ENCODE results near the gene NKAIN2.

Gene NKAIN2

DNA sequence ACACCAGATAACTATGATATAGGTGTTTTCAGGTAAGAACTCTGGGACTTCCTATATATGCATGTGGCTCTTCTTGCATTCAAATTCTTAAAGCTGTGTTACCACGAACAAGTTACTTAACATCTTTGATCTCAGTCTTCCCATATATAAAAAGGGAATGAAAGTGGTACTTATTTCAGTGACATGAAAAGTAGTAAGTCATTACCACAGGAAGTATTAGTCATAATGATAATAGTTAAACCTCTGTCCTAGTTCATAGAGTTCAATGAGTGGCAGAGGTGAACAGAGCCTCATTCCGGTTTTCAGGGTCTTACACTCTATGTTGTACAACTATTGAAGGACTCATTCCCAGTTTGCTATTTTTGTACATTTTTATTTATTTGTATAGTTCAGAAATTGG lies 237.0 kb downstream of the NKAIN2 start:
- no peak for DNase-seq

DNA sequence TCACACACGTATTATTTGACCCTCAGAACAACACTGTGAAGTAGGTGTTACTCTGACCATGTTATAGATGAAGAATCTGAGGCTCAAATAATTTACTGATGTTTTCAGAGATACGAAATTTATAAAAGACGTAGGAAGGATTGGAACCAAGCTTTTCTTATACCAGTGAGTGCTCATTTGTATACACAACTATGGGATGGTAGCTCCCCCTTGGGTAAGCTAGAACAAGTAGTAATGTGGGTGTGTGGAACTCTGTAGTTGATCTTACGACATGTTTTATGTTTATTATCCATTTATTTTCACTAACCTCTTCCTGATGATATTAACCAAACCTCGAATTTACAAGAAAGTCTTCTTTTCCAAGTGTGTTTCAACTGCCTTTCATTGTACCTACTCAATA lies 248.5 kb downstream of the NKAIN2 start:
- no peak for DNase-seq

DNA sequence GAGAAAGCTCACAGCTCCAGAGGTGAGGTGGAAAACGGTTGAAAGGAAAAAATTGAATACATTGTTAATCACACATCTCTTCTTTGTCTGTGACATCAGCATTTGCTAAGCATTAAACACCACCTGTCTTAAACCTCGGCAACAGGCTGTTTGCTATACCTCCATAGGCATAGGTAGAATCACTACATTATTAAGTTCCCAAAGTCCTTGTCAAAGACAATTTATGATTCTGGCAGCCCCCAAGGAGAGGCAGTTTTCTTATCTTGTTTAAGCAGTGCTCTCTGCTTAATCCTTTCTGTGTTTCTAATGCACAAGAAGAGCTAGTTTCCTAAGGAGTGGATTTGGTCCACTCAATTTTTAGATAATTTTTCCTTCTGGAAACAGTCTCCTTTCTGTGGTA lies 249.7 kb downstream of the NKAIN2 start:
- no peak for DNase-seq

DNA sequence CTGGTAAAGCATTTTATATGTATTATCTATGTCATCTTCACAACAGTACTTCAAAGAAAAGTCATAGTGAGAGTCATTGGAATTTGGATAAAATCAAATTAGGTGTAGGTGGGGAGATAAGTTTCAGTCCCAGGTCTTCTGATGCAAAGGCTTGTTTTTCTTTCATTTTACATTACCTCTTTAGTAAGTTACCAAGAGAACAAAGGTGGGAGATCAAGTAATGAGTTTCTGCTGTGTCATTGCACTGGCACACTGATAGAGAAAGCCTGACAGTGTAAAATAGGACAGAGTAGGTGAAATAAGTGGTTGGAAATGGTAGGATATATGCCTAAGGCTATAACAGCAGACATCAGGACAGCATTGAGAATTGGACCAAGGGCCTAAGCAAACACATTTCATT lies 250.4 kb downstream of the NKAIN2 start:
- DNase-seq: no peak

DNA sequence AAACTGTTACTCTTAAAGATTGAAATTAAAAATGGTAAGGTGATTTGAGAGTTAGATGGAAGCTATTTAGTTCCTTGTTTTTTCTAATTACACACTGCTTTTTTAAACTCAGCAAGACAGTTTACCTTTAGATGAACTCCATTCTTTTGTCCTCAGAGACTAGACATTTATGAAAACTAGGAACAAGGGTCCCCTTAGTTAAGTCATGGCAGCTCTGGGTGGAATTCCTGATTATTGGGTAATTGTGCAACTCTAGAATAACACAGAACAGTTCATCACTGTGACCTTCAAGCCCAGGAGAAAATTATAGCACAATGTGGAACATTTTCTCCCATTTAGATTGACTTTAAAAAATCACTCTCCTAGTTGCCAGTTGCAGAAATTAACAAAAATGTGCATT lies 251.7 kb downstream of the NKAIN2 start:
- no peak for DNase-seq

DNA sequence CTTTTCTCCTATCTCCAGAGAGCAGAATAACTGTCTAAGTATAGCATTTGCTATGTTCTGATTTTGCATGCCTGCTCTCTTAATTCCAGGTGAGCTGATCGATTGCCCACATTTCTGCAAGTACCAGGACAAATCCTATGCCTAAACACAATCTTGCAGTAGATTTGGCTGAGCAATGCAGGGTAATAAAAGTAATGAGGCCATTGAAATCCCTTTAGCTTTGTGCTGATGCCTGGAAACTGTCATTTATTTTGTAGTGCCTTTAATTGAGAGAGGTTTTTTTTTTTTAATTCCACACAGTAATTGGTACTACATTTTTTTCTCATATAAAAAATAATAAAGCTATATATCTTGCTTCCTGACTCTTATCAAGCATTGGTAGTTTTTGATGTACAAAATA lies 252.3 kb downstream of the NKAIN2 start:
- DNase-seq: no peak

DNA sequence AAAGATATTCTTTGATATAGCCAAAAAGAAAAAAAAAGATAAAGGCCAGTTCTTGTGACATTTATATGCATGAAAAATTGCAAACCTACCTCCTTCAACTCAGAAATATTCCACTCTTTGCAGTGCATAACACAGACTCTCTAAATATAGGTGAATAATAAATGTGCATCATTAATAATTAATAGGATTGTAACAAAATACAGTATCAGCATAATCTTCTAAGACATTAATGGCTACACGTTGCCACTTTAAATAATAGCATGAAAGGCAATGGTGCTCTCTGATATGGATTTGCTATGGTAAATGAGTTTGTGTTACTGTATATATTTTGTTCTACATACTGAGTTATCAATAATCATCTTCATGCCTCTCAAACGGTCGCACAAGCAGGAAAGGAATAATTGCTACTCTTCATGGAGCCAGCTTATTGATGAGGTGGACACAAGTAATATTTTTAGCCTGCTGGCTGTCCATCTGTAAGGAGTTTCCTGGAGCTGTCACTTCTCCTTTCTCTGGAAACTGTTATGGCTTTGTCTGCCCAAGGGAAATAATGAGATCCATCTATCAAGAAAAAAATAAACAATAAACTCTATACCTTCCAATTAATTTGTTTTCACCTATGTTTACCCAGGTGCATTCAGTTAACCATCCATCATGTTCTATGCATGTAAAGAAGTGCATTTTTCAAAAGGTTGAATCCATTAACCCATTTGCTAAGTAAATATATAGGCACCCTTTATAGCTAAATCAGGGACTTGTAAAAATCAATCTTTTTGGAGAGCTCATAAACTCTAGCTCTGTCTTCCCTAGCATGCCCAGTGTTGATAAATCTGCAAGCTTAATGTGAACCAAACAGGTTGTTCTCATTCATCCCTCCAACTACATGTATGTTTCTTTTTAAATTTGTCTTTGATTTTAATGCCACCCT lies 253.0 kb downstream of the NKAIN2 start:
- no peak for DNase-seq

DNA sequence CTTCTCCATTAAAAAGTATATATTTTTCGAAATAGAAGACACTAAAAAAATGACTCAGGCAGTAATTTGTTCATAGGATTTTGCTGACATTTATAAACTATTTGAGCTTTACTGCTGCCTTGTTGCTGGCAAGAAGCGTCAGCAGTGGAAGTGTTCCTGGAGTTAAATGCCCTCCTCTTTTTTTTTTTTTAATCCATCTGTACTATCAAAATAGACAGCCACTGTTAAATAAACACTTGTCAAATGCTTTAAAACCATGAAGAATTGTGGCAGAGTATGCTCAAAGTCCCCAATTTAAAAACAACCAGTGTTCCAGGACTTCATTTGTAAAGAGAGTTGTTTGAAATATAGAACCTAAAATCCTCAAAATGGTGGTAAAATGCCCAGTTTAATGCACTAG lies 253.8 kb downstream of the NKAIN2 start:
- no peak for DNase-seq

DNA sequence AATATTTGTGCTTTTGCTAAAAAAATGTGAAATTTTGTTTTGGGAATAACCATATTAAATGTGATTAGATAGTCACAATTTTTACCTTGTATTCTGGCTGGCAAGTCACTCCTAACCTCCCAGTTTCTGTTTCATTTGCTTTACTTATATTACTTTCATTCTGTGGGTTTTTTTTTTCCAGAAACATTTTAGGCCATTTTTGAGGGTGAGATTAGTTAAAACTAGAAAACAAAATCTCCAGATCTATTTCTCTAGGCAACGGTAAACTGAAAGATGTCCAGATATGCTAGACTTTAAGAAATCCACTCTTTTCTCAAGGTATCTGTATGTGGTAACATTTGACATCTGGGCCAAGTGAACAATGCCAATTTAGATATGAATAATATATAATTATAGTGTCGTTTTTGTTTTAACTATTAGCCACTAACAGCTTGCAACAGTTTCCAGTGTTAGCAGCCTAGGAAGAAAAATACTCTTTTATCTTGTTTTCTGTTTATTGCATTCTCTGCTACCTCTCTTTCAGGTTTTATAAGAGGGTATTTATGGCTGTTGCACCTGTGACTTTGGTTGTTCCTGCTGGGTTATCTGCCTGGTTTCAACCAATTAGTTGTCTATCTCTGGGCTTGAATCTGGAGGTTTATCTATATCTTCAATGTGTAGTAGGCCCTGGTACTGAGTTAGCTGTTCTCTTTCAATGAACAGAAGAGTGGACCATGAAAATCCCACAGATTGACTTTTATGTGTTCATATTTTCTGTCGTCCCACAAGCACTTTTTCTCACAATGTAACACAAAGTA lies 260.9 kb downstream of the NKAIN2 start:
- no peak for DNase-seq

DNA sequence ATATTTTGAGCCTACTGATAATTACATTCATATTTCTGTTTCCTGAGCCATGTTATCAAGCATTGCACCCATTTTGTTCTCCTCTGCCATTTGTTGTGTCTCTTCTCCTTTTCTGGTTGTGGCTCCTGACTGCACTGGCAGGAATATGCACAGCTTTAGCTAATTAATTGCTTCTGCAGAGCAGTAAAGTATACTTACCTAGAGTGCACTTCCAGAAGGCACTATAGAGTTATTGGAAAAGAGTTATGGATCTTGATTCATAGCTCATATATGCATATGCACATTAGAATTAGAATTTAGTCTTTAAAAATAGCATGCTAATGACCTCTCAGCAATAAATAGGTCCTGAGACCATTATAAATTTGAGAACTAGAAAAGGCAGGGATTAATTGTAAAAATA lies 262.6 kb downstream of the NKAIN2 start:
- DNase-seq: no peak

DNA sequence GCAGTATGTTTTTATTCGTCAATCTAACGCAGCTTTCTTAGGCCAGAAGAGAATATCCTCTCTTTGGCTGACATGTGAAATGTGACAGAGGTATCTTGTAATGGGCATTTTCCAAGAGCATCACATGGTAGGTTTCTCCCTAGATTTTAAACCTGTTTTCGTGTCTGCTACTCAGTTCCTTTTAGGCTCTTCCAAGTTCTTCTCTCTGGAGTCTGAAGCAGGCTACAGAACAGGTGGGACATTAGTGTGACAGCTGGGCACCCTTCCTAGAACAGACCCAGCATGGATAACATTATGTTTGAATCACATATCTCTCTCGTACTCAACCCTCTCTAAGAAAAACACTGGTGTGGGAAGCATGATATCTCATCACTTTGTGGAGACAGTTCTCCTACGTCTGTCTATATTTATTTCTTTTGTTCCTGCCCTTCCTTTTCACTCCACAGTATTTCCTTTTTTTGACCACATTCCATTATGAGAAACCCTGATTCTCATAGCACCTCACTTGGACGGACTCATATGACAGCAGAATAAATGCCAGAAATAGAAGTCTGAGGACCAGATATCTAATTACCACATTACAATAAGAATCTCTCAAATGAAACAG lies 263.4 kb downstream of the NKAIN2 start:
- DNase-seq: no peak

DNA sequence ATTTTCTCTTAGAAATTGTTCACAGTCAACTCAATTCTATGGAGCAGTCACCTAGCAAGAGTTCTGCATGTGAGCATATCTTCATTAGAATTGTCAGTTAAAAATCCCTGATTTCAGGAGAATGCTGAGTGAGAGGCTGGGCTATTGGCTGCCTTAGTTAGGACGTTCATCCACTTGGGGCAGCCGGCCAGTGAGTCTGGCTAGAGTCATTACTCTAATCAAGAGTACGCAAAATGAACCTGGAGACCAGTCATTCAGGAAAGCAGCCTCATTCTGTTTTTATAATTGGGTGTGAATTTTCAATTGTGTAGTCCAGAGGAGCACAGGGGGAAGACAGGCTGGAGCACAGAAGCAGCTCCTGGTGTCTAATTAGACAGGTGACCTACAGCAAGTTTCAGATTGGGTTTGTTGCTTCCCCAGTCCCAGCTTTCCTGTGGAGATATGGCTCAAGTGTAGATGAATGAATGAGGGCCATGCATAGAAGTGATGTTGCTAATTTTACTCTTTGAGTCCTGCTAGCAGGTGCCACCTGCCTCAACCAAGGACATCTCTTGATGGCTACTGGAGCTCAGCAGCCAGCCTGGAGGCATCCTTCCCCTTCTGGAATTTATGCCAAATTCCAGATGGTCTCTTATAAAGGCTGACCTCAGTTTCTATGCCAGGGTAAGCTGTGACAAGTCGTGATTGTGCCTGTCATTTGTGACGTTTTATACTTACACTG lies 265.7 kb downstream of the NKAIN2 start:
- no peak for DNase-seq

DNA sequence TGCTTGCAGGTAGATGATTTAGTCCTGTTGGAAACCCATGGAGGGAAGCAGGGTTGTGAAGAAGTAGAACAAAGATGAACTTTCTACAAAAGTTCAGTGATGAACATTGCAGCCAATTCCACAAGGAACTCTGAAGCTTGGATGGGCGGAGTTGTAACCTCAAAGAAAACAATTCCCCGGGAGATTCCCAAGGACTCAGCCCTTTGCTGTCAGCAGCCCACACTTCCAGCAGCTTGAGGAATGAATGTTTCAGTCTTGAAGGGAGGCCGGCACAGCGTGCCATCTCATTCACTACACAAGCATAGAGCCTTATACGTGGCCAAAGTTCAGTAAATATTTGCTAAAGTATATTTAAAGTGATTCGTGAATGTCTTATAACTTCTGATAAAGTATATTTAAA lies 269.4 kb downstream of the NKAIN2 start:
- DNase-seq: no peak

DNA sequence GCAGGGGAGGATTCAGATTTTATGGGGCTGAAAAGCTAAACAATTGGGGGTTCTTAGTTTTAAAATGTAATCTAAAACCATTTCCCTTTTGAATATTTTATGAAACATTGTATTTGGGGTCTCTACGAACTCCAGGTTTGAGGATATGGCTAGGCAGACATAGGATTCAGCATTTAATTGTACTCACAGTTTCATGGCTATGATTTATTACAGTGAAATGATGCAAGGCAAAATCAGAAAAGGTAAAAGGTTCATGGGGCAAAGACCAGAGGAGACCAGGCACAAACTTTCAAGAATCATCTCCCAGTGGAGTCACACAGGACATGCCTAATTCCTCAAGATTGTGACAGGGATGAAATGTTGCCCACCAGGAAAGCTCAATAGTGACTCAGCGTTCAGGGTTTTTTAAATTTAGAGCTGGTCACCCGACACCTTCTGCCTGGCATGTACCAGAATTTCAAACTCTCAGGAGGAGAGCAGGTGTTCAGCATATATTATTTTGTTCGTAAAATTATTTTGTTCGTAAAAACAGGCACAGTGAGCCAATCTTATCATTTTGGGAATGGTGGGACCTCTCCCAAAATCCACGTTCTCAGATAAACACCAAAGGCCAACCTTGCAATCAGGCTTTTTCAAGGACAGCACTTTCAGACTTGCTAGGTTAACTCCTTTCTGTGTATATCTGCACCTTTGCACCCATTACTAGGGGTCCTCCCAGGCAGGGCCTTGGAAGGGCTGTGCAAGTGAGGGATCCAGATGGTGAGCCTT lies 270.3 kb downstream of the NKAIN2 start:
- DNase-seq: no peak

DNA sequence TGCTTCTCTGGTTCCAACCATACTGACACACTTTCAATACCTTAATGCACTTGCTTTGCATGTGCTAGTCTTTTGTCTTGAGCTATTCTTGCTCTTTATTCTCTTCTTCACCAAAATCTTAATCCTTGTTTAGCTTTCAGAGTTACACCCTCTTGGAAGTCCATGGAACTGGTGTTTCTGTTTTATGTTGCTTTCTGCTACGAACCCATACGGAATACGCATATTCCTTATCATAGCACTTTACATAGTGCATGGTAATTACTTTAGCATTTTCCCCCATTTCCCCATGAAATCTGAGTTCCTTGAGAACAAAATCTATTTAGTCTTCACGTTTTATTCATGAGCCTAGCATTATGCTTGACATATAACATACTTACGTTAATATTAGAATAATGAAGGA lies 270.9 kb downstream of the NKAIN2 start:
- DNase-seq: no peak

DNA sequence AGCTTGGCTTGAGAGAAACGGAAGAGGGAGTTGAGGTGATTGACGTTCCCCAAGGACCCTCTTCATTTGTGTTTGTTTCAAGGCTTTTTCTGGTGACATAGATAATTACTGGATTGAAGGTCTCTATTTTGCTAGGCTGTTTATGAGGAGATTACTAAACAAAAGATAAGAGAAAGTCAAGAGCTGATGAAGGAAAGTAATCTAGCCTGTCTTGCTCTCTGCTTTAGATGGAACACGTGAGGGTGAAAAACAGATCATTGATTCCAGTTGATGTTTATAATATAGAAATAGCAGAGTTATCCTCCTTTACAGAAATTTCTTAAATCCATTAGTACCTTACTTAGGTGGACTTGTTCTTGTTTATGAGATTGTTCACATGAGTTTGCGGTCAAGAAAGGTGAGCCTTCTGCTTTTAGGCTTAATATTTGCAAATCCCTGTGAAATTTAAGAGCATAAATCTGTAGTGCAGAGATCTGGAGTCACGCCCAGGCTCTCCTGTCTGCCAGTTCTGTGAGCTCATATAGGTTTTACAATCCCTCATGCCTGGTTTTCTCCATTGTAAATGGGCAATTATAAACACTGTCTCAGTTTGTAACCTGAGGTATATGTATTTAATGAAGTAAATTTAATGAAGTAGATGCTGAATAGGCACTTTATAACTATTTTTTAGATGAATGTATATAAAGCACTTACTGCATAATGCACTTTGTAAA lies 272.8 kb downstream of the NKAIN2 start:
- DNase-seq: peak; percentile 26

DNA sequence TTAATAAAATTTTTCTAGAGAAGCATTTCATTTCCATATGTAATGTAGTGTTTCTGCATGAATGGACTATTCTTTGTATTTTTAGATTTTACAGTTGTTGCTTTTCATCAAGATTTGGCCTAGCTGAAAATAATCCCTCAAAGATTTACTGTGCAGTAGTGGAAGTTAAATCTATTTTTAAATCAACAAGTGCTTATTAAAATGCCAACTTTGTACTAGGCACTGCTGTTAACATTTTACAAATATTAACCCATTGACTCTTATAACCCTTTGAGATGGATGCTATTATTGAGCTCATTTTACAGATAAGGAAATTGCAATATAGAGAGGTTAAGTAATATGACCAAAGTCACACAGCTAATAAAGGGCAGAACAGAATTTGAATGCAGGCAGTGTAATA lies 274.5 kb downstream of the NKAIN2 start:
- DNase-seq: no peak

DNA sequence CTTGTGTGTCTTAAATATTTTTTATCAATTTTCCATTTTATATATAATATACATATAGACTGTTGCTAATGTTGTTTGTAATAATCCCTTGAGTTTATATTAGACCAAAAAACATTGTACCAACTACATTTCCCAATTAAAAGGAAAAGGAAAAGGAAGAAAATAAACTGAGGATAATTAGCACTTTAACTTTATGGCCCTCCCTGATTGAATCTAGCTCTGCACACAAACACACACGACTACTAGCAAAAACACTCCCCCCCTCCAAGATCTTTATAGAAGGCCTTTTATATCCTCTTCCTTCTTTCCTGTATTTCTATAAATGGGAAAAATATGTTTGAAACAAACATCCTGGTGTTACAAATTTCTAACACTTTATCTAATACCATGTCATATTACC lies 276.8 kb downstream of the NKAIN2 start:
- DNase-seq: no peak

DNA sequence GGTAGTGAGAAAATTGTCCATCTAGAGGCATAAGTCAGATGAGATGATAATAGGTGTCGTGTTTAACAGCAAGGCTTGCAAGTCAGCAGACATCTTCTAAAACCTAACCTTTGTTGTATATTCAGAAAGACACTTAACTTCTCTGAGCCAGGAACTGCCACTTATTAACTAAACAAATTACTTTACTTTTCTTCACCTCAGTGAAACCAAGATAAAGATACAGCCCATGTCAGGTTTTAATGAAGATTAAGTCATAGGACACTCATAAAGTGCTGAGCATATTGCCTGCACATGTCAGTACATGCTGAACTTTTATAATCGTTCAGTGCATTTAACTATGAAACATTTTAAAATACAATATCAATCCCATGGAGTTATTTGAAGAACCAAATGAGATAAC lies 286.8 kb downstream of the NKAIN2 start:
- DNase-seq: no peak

DNA sequence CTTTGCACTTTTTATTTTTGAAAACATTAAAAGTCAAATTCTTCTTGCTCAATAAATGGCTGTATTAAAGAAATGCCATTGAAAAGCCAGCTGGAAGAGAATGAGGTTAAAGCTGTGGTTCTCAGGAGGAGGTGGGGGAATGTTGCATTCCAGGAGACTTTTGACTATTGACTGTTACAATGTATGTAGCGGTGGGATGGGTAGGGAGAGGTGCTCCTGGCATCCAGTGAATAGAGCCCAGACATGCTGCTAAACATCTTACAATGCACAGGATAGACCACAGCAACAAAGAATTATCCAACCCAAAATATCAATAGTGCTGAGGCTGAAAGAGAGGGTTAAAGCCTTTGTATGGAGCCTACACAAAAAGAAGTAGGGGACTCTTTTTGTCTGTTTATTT lies 295.9 kb downstream of the NKAIN2 start:
- no peak for DNase-seq

DNA sequence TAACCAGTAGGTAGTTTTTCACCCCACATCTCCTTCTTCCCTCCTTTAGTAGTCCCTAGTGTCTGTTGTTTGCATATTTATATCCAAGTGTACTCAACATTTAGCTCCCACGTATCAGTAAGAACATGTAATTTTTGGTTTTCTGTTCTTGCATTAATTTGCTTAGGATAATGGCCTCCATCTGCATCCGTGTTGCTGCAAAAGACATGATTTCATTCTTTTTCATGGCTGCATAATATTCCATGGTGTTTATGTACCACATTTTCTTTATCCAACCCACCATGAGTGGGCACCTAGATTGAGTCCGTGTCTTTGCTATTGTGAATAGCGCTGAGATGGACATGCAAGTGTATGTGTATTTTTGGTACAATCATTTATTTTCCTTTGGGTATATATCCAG lies 306.8 kb downstream of the NKAIN2 start:
- no peak for DNase-seq

DNA sequence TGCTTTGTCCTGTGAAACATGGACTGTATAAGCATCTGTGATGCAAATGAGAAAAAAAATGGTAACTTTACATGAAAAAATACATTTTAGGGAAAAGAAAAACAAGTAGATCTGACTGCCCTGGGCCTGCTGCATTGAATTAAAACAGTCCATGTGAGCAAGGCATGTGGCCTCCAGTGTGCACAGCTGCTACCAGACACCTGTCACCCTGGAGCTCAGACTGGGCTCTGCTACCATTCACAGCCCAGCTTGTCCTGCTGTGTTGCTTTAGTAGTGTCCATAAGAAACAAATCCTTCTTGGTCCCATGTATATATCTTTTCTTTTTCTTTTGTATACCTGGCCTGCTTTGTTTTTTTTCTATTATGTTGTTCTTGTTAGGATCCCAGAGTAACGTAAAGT lies 315.9 kb downstream of the NKAIN2 start:
- DNase-seq: peak; percentile 34
